PC-9 (cell line): ENCODE data around the gene RNLS.

Source experiments
- EZH2 ChIP-seq: fragments of 200-600 bp; sonication (generic); IDR thresholded peaks from 2 replicates; pipeline ENCODE4 v1.8.0; 2017; ENCODE audit warnings: antibody characterized with exemption, low read depth
- TF ChIP-seq, protein P1 (sequence below): fragments of 200-600 bp; sonication (generic); conservative IDR thresholded peaks from 2 replicates; pipeline ENCODE4 v1.6.1; 2017; ENCODE audit warnings: mixed run types, antibody characterized with exemption, mild to moderate bottlenecking, moderate library complexity

GRCh38 chr10:88244781-88245625 lies 338.1 kb downstream of the RNLS start:
- TF ChIP-seq, protein P1, sequence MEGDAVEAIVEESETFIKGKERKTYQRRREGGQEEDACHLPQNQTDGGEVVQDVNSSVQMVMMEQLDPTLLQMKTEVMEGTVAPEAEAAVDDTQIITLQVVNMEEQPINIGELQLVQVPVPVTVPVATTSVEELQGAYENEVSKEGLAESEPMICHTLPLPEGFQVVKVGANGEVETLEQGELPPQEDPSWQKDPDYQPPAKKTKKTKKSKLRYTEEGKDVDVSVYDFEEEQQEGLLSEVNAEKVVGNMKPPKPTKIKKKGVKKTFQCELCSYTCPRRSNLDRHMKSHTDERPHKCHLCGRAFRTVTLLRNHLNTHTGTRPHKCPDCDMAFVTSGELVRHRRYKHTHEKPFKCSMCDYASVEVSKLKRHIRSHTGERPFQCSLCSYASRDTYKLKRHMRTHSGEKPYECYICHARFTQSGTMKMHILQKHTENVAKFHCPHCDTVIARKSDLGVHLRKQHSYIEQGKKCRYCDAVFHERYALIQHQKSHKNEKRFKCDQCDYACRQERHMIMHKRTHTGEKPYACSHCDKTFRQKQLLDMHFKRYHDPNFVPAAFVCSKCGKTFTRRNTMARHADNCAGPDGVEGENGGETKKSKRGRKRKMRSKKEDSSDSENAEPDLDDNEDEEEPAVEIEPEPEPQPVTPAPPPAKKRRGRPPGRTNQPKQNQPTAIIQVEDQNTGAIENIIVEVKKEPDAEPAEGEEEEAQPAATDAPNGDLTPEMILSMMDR: no peak
- TF ChIP-seq EZH2: no peak
